SK-N-SH treated with all-trans-retinoic acid at 6 μM for 48 hours (cell line): ENCODE results near the gene WASF3.

ENCODE experiments used
- GLIS3 ChIP-seq: fragments of 250-450 bp; sonication (Bioruptor Pico); IDR thresholded peaks from 2 replicates; pipeline ENCODE4 v1.5.0; 2020; ENCODE audit warnings: mild to moderate bottlenecking, moderate library complexity
- PATZ1 ChIP-seq: fragments of 250-450 bp; sonication (Bioruptor Pico); IDR thresholded peaks from 2 replicates; pipeline ENCODE4 v1.8.0; 2020; ENCODE audit warnings: mild to moderate bottlenecking, moderate library complexity, borderline replicate concordance
- POU6F1 ChIP-seq: fragments of 250-450 bp; sonication (Bioruptor Pico); IDR thresholded peaks from 2 replicates; pipeline ENCODE4 v1.8.0; 2021; ENCODE audit warnings: low read depth, mild to moderate bottlenecking, moderate library complexity, borderline replicate concordance
- RARB ChIP-seq: fragments of 250-450 bp; sonication (Bioruptor Pico); IDR thresholded peaks from 2 replicates; pipeline ENCODE4 v1.8.0; 2021; ENCODE audit warnings: mild to moderate bottlenecking, moderate library complexity
- TSHZ2 ChIP-seq: fragments of 250-450 bp; sonication (Bioruptor Pico); IDR thresholded peaks from 2 replicates; pipeline ENCODE4 v1.5.0; 2020; ENCODE audit warnings: mild to moderate bottlenecking, moderate library complexity
- ZNF565 ChIP-seq: fragments of 450-650 bp; formaldehyde crosslinking; conservative IDR thresholded peaks from 2 replicates; pipeline ENCODE4 v1.5.0; 2020; ENCODE audit warnings: low read depth, mild to moderate bottlenecking, moderate library complexity

- TF ChIP-seq GLIS3 (CRISPR knock-in tag) = no peak
- TF ChIP-seq RARB = no peak
- no peak for TF ChIP-seq PATZ1
- no peak for TF ChIP-seq POU6F1 (CRISPR knock-in tag)
- no peak for TF ChIP-seq TSHZ2 (CRISPR knock-in tag)
- TF ChIP-seq ZNF565 (CRISPR knock-in tag) = no peak
These were observed 58.6 kb downstream of the WASF3 start for GRCh38 chr13:26616126-26616525.
